ENCODE measurements around the gene ZNF609. TPM values are rescaled to one million over a fixed set of nuclear protein-coding genes. Genes with fewer than 3 reads are reported as not detected.

ZNF609 gene
- total RNA-seq, 1 experiment from 2014 or later, result 31.0 TPM

DNA sequence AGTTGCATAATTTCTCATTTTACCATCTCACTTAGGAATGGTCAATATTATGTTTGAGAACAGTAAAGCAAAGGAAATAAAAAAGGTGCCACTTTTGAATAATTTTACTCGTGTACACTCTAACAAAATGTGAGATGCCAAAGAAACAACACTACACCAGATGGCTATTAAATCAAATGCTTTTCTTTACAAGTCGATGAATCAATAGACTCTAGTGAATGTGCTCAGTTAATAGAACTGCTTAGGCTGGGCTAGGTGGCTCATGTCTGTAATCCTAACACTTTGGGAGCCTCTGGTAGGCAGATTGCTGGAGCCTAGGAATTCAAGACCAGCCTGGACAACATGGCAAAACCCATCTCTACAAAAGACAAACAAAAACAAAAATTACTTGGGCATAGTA is 87.9 kb downstream of the ZNF609 start:
- H3K9me2 ChIP-seq (ENCODE audit: insufficient read depth), result no peaks in the 10 kb centered on the region
- H3K27me3 ChIP-seq (ENCODE audit: insufficient read depth, low read length), result no peaks in the 10 kb centered on the region
- no peak overlapping the region for H2AFZ ChIP-seq (ENCODE audit: low read depth, low read length, poor library complexity, severe bottlenecking)
- no TSS peak for BruUV-seq (replicated peaks)
- ATAC-seq, result no peak
- no peak for DNase-seq (ENCODE audit: low read depth, low spot score)
- H4K20me1 ChIP-seq (ENCODE audit: insufficient read depth), result peaks cover 11% of the 10 kb centered on the region; the same call in 1 of the 2 replicates
- ChIA-PET CTCF (no interaction called here), RAD21 (ENCODE audit: low non-redundant PET in 1 of 2, low total read pairs in 2 of 2, uncharacterized antibody in 2 of 2, unreplicated experiment in 2 of 2) (no interaction called here), POLR2A (no interaction called here)
- peaks cover 9 to 27% of the 10 kb centered on the region in 2 experiments for H3K4me1 ChIP-seq (ENCODE audit: control insufficient read depth in 1 of 2, insufficient read depth in 2 of 2, low read length in 2 of 2)
- H3K9me3 ChIP-seq (ENCODE audit: control insufficient read depth in 1 of 2, insufficient read depth in 1 of 2, low read depth in 1 of 2, low read length in 2 of 2), result no peaks in the 10 kb centered on the region
- intact Hi-C loops (cut with micrococcal nuclease), result no loop called here
- no peak overlapping the region for H3K9ac ChIP-seq (ENCODE audit: low read length)
- no peak overlapping the region for H3K4me3 ChIP-seq (replicated peaks in 1 of 2; ENCODE audit: low read depth in 1 of 2, low read length in 2 of 2)
- H3K36me3 ChIP-seq (ENCODE audit: control insufficient read depth in 1 of 2, insufficient read depth in 2 of 2, low read length in 2 of 2), result no peaks in the 10 kb centered on the region
- no peak overlapping the region for H3K4me2 ChIP-seq (ENCODE audit: low read length)
- no peak overlapping the region for H3K27ac ChIP-seq (ENCODE audit: low read depth, low read length)
- TF ChIP-seq ZNF274 (IDR thresholded peaks at IDR 0.05; ENCODE audit: low read depth, low read length) (no peak), POLR2AphosphoS5 (IDR thresholded peaks at IDR 0.05; ENCODE audit: low read depth, low read length) (no peak), JUND (IDR thresholded peaks at IDR 0.05) (no peak), TCF7L2 (IDR thresholded peaks at IDR 0.05; ENCODE audit: borderline replicate concordance, extremely low read depth, insufficient read depth, insufficient read length) (no peak), POLR2A (IDR thresholded peaks at IDR 0.05; ENCODE audit: borderline replicate concordance, extremely low read depth, insufficient read depth, insufficient read length) (no peak), SIN3A (IDR thresholded peaks at IDR 0.05; ENCODE audit: low read depth) (no peak), CEBPB (IDR thresholded peaks at IDR 0.05; ENCODE audit: low read depth) (no peak), ELF1 (IDR thresholded peaks at IDR 0.05; ENCODE audit: borderline replicate concordance, low read depth) (no peak), ZFX (IDR thresholded peaks at IDR 0.05) (no peak), EZH2phosphoT487 (IDR thresholded peaks at IDR 0.05; ENCODE audit: borderline replicate concordance) (no peak), EZH2 (IDR thresholded peaks at IDR 0.05) (no peak), RAD21 (IDR thresholded peaks at IDR 0.05; ENCODE audit: low read depth) (no peak), YY1 (IDR thresholded peaks at IDR 0.05; ENCODE audit: extremely low read depth, insufficient replicate concordance, low read depth, low read length) (no peak)
- TF ChIP-seq, protein P1, sequence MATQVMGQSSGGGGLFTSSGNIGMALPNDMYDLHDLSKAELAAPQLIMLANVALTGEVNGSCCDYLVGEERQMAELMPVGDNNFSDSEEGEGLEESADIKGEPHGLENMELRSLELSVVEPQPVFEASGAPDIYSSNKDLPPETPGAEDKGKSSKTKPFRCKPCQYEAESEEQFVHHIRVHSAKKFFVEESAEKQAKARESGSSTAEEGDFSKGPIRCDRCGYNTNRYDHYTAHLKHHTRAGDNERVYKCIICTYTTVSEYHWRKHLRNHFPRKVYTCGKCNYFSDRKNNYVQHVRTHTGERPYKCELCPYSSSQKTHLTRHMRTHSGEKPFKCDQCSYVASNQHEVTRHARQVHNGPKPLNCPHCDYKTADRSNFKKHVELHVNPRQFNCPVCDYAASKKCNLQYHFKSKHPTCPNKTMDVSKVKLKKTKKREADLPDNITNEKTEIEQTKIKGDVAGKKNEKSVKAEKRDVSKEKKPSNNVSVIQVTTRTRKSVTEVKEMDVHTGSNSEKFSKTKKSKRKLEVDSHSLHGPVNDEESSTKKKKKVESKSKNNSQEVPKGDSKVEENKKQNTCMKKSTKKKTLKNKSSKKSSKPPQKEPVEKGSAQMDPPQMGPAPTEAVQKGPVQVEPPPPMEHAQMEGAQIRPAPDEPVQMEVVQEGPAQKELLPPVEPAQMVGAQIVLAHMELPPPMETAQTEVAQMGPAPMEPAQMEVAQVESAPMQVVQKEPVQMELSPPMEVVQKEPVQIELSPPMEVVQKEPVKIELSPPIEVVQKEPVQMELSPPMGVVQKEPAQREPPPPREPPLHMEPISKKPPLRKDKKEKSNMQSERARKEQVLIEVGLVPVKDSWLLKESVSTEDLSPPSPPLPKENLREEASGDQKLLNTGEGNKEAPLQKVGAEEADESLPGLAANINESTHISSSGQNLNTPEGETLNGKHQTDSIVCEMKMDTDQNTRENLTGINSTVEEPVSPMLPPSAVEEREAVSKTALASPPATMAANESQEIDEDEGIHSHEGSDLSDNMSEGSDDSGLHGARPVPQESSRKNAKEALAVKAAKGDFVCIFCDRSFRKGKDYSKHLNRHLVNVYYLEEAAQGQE (IDR thresholded peaks at IDR 0.05; ENCODE audit: low read depth), result no peak
- TF ChIP-seq, protein P2, sequence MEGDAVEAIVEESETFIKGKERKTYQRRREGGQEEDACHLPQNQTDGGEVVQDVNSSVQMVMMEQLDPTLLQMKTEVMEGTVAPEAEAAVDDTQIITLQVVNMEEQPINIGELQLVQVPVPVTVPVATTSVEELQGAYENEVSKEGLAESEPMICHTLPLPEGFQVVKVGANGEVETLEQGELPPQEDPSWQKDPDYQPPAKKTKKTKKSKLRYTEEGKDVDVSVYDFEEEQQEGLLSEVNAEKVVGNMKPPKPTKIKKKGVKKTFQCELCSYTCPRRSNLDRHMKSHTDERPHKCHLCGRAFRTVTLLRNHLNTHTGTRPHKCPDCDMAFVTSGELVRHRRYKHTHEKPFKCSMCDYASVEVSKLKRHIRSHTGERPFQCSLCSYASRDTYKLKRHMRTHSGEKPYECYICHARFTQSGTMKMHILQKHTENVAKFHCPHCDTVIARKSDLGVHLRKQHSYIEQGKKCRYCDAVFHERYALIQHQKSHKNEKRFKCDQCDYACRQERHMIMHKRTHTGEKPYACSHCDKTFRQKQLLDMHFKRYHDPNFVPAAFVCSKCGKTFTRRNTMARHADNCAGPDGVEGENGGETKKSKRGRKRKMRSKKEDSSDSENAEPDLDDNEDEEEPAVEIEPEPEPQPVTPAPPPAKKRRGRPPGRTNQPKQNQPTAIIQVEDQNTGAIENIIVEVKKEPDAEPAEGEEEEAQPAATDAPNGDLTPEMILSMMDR (IDR thresholded peaks at IDR 0.05 in 2 of 3, conservative IDR thresholded peaks at IDR 0.05 in 1 of 3; ENCODE audit: borderline replicate concordance in 1 of 3, insufficient read depth in 1 of 3, low read depth in 2 of 3, low read length in 2 of 3), result no peak
- TF ChIP-seq, protein P3, sequence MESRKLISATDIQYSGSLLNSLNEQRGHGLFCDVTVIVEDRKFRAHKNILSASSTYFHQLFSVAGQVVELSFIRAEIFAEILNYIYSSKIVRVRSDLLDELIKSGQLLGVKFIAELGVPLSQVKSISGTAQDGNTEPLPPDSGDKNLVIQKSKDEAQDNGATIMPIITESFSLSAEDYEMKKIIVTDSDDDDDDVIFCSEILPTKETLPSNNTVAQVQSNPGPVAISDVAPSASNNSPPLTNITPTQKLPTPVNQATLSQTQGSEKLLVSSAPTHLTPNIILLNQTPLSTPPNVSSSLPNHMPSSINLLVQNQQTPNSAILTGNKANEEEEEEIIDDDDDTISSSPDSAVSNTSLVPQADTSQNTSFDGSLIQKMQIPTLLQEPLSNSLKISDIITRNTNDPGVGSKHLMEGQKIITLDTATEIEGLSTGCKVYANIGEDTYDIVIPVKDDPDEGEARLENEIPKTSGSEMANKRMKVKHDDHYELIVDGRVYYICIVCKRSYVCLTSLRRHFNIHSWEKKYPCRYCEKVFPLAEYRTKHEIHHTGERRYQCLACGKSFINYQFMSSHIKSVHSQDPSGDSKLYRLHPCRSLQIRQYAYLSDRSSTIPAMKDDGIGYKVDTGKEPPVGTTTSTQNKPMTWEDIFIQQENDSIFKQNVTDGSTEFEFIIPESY (IDR thresholded peaks at IDR 0.05; ENCODE audit: extremely low read depth, insufficient replicate concordance, low read length), result no peak
- TF ChIP-seq, protein P4, sequence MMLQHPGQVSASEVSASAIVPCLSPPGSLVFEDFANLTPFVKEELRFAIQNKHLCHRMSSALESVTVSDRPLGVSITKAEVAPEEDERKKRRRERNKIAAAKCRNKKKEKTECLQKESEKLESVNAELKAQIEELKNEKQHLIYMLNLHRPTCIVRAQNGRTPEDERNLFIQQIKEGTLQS (IDR thresholded peaks at IDR 0.05), result no peak
- TF ChIP-seq, protein P5, sequence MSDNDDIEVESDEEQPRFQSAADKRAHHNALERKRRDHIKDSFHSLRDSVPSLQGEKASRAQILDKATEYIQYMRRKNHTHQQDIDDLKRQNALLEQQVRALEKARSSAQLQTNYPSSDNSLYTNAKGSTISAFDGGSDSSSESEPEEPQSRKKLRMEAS (IDR thresholded peaks at IDR 0.05), result no peak
- H3K79me2 ChIP-seq (ENCODE audit: insufficient read depth, low read length), result peaks cover 87% of the 10 kb centered on the region
